Measurements from ENCODE around the gene SPATA46.

SPATA46 gene

DNA sequence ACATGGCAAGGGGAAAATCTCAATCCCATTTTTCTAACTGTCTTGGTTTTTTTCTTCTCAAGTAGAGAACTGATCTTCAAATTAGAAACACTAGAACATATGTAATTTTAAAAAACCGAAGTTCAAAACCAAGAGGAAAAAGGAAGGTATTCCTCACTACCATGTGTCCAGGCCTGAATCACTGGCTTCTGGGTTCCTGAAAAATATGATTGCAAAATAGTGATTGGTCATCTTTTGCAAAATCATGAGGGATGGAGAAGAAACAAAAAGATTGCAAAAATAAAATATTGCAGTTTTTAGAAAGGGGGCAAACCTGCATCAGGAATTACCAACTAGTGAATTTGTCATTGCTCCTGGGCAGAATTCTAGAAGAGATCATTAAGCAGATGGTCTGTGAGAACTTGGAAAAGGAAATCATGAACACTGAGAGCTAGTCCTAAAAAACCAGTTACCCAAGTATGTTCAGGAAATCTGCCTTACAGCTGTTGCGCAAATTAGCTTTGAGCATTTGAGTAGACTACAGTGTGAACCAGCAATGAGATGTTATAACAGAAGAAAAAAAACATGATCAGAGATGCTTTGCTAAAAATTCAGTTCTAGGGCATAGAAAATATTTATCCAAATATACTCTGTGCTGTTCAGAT lies 49.4 kb downstream of the SPATA46 start:
- Histone ChIP-seq H3K9ac (ENCODE audit: low read length) (no peak overlapping the region), H3K4me3 (ENCODE audit: low read length) (no peak overlapping the region), H3K4me1 (ENCODE audit: low read length) (no peaks in the 10 kb centered on the region), H4K20me1 (ENCODE audit: insufficient read depth, low read length) (no peaks in the 10 kb centered on the region), H3K79me2 (ENCODE audit: low read length) (no peaks in the 10 kb centered on the region), H3K9me2 (replicated peaks; ENCODE audit: insufficient read depth, low read length) (no peaks in the 10 kb centered on the region), H3K4me2 (ENCODE audit: low read depth, low read length) (no peak overlapping the region), H3F3A (ENCODE audit: insufficient read depth, low read length) (no peaks in the 10 kb centered on the region), H3K36me3 (replicated peaks; ENCODE audit: insufficient read depth, low read length) (no peaks in the 10 kb centered on the region), H2AFZ (ENCODE audit: low read length) (no peak overlapping the region), H3K27ac (ENCODE audit: low read length) (no peak overlapping the region), H3K27me3 (replicated peaks; ENCODE audit: insufficient read depth, low read length) (no peaks in the 10 kb centered on the region), H3K9me3 (replicated peaks; ENCODE audit: insufficient read depth, low read length) (no peaks in the 10 kb centered on the region)
- TF ChIP-seq EZH2 (optimal IDR thresholded peaks at IDR 0.05; ENCODE audit: low read depth, low read length) (no peak), EZH2phosphoT487 (IDR thresholded peaks at IDR 0.05; ENCODE audit: low read length) (no peak)
- TF ChIP-seq, protein P1, sequence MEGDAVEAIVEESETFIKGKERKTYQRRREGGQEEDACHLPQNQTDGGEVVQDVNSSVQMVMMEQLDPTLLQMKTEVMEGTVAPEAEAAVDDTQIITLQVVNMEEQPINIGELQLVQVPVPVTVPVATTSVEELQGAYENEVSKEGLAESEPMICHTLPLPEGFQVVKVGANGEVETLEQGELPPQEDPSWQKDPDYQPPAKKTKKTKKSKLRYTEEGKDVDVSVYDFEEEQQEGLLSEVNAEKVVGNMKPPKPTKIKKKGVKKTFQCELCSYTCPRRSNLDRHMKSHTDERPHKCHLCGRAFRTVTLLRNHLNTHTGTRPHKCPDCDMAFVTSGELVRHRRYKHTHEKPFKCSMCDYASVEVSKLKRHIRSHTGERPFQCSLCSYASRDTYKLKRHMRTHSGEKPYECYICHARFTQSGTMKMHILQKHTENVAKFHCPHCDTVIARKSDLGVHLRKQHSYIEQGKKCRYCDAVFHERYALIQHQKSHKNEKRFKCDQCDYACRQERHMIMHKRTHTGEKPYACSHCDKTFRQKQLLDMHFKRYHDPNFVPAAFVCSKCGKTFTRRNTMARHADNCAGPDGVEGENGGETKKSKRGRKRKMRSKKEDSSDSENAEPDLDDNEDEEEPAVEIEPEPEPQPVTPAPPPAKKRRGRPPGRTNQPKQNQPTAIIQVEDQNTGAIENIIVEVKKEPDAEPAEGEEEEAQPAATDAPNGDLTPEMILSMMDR (IDR thresholded peaks at IDR 0.05; ENCODE audit: low read length), result no peak
- DNase-seq, result no peak

- no peak overlapping the region for H3K4me3 ChIP-seq (ENCODE audit: low read length)
- no peak overlapping the region for H3K4me2 ChIP-seq (ENCODE audit: low read depth, low read length)
- H3F3A ChIP-seq (ENCODE audit: insufficient read depth, low read length), result no peaks in the 10 kb centered on the region
- H4K20me1 ChIP-seq (ENCODE audit: insufficient read depth, low read length), result no peaks in the 10 kb centered on the region
- TF ChIP-seq EZH2 (optimal IDR thresholded peaks at IDR 0.05; ENCODE audit: low read depth, low read length) (no peak), EZH2phosphoT487 (IDR thresholded peaks at IDR 0.05; ENCODE audit: low read length) (no peak)
- TF ChIP-seq, protein P1 (IDR thresholded peaks at IDR 0.05; ENCODE audit: low read length), result no peak
- H3K9ac ChIP-seq (ENCODE audit: low read length), result no peak overlapping the region
- DNase-seq, result no peak
- H3K79me2 ChIP-seq (ENCODE audit: low read length), result no peaks in the 10 kb centered on the region
- H3K27me3 ChIP-seq (replicated peaks; ENCODE audit: insufficient read depth, low read length), result no peaks in the 10 kb centered on the region
- H3K4me1 ChIP-seq (ENCODE audit: low read length), result no peaks in the 10 kb centered on the region
- no peaks in the 10 kb centered on the region for H3K9me2 ChIP-seq (replicated peaks; ENCODE audit: insufficient read depth, low read length)
- no peak overlapping the region for H3K27ac ChIP-seq (ENCODE audit: low read length)
- no peaks in the 10 kb centered on the region for H3K9me3 ChIP-seq (replicated peaks; ENCODE audit: insufficient read depth, low read length)
- no peaks in the 10 kb centered on the region for H3K36me3 ChIP-seq (replicated peaks; ENCODE audit: insufficient read depth, low read length)
- no peak overlapping the region for H2AFZ ChIP-seq (ENCODE audit: low read length)
Observed at GRCh38 chr1:162326559-162326958, 50.1 kb downstream of the SPATA46 start.

GRCh38 chr1:162324396-162324795 lies 52.3 kb downstream of the SPATA46 start:
- Histone ChIP-seq H3K4me1 (ENCODE audit: low read length) (no peaks in the 10 kb centered on the region), H3K36me3 (replicated peaks; ENCODE audit: insufficient read depth, low read length) (no peaks in the 10 kb centered on the region), H3K4me2 (ENCODE audit: low read depth, low read length) (no peak overlapping the region), H3K27ac (ENCODE audit: low read length) (no peak overlapping the region), H3K79me2 (ENCODE audit: low read length) (no peaks in the 10 kb centered on the region), H3K9me2 (replicated peaks; ENCODE audit: insufficient read depth, low read length) (no peaks in the 10 kb centered on the region), H3K9ac (ENCODE audit: low read length) (no peak overlapping the region), H2AFZ (ENCODE audit: low read length) (no peak overlapping the region), H3K27me3 (replicated peaks; ENCODE audit: insufficient read depth, low read length) (no peaks in the 10 kb centered on the region), H4K20me1 (ENCODE audit: insufficient read depth, low read length) (no peaks in the 10 kb centered on the region), H3K4me3 (ENCODE audit: low read length) (no peak overlapping the region), H3F3A (ENCODE audit: insufficient read depth, low read length) (no peaks in the 10 kb centered on the region), H3K9me3 (replicated peaks; ENCODE audit: insufficient read depth, low read length) (no peaks in the 10 kb centered on the region)
- no peak for TF ChIP-seq EZH2 (optimal IDR thresholded peaks at IDR 0.05; ENCODE audit: low read depth, low read length)
- no peak for TF ChIP-seq EZH2phosphoT487 (IDR thresholded peaks at IDR 0.05; ENCODE audit: low read length)
- TF ChIP-seq, protein P1 (IDR thresholded peaks at IDR 0.05; ENCODE audit: low read length), result no peak
- DNase-seq, result no peak

Measured in MM.1S (cell line).